ENCODE data around the gene CNN3. TPM values are rescaled to one million over a fixed set of nuclear protein-coding genes. Genes with fewer than 3 reads are reported as not detected.

The CNN3 gene
- total RNA-seq, 1 experiment from 2014 or later, result 260 TPM

GRCh38 chr1:94925561-94926125, 1.3 kb downstream of the CNN3 start:
- no peaks in the 10 kb centered on the region for H3K9me3 ChIP-seq (ENCODE audit: low read depth, low read length, poor library complexity, severe bottlenecking)
- H3K4me3 ChIP-seq (ENCODE audit: low read depth, low read length, poor library complexity, severe bottlenecking), result peak overlapping the region; percentile 61
- no peaks in the 10 kb centered on the region for H3K27me3 ChIP-seq (replicated peaks; ENCODE audit: insufficient read depth, low read depth, low read length, poor library complexity)
- no peaks in the 10 kb centered on the region for H3K36me3 ChIP-seq (ENCODE audit: insufficient read depth, low read length, poor library complexity, severe bottlenecking)
- ChIA-PET POLR2A (ENCODE audit: low non-redundant PET) (interaction anchor here (0.6 kb wide), 1 partner anchor 60 kb away, joined by 4 read pairs; no protein-coding TSS in a partner anchor), CTCF (no interaction called here)
- intact Hi-C loops (cut with micrococcal nuclease; ENCODE audit: unreplicated experiment), result loop anchor here (2.0 to 5.0 kb wide), 3 partner anchors 71 to 97 kb away; no protein-coding TSS in a partner anchor
- no TSS peak for BruUV-seq (replicated peaks)
- H3K27ac ChIP-seq (ENCODE audit: low read depth, low read length, poor library complexity, severe bottlenecking), result peak overlapping the region; percentile 86
- peak; percentile 94 for DNase-seq (ENCODE audit: low spot score)
- H3K4me1 ChIP-seq (ENCODE audit: insufficient read depth, low read length, poor library complexity, severe bottlenecking), result peaks cover 59% of the 10 kb centered on the region
- no peak for TF ChIP-seq EZH2 (IDR thresholded peaks at IDR 0.05; ENCODE audit: borderline replicate concordance, low read depth, low read length, poor library complexity, severe bottlenecking)
- TF ChIP-seq, protein P1, sequence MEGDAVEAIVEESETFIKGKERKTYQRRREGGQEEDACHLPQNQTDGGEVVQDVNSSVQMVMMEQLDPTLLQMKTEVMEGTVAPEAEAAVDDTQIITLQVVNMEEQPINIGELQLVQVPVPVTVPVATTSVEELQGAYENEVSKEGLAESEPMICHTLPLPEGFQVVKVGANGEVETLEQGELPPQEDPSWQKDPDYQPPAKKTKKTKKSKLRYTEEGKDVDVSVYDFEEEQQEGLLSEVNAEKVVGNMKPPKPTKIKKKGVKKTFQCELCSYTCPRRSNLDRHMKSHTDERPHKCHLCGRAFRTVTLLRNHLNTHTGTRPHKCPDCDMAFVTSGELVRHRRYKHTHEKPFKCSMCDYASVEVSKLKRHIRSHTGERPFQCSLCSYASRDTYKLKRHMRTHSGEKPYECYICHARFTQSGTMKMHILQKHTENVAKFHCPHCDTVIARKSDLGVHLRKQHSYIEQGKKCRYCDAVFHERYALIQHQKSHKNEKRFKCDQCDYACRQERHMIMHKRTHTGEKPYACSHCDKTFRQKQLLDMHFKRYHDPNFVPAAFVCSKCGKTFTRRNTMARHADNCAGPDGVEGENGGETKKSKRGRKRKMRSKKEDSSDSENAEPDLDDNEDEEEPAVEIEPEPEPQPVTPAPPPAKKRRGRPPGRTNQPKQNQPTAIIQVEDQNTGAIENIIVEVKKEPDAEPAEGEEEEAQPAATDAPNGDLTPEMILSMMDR (conservative IDR thresholded peaks at IDR 0.05; ENCODE audit: low read depth, low read length), result no peak

- BruUV-seq (replicated peaks), result TSS peak; percentile 48
- Histone ChIP-seq H3K27me3 (replicated peaks; ENCODE audit: insufficient read depth, low read depth, low read length, poor library complexity) (no peaks in the 10 kb centered on the region), H3K4me3 (ENCODE audit: low read depth, low read length, poor library complexity, severe bottlenecking) (peak overlapping the region; percentile 61), H3K36me3 (ENCODE audit: insufficient read depth, low read length, poor library complexity, severe bottlenecking) (no peaks in the 10 kb centered on the region), H3K9me3 (ENCODE audit: low read depth, low read length, poor library complexity, severe bottlenecking) (no peaks in the 10 kb centered on the region), H3K27ac (ENCODE audit: low read depth, low read length, poor library complexity, severe bottlenecking) (peak overlapping the region; percentile 86), H3K4me1 (ENCODE audit: insufficient read depth, low read length, poor library complexity, severe bottlenecking) (peaks cover 65% of the 10 kb centered on the region)
- DNase-seq (ENCODE audit: low spot score), result peak; percentile 23
- CTCF ChIA-PET, result no interaction called here
- TF ChIP-seq, protein P1 (conservative IDR thresholded peaks at IDR 0.05; ENCODE audit: low read depth, low read length), result no peak
- TF ChIP-seq EZH2 (IDR thresholded peaks at IDR 0.05; ENCODE audit: borderline replicate concordance, low read depth, low read length, poor library complexity, severe bottlenecking), result no peak
- intact Hi-C loops (cut with micrococcal nuclease; ENCODE audit: unreplicated experiment), result loop anchor here (2.0 to 5.0 kb wide), 3 partner anchors 70 to 97 kb away; no protein-coding TSS in a partner anchor
- POLR2A ChIA-PET (ENCODE audit: low non-redundant PET), result interaction anchor here (0.6 kb wide), 1 partner anchor 60 kb away, joined by 4 read pairs; no protein-coding TSS in a partner anchor
Observed at GRCh38 chr1:94925004-94925403, 1.9 kb downstream of the CNN3 start.

GRCh38 chr1:94922761-94923331, 4.1 kb downstream of the CNN3 start:
- H3K27me3 ChIP-seq (replicated peaks; ENCODE audit: insufficient read depth, low read depth, low read length, poor library complexity), result no peaks in the 10 kb centered on the region
- peaks cover 58% of the 10 kb centered on the region for H3K4me1 ChIP-seq (ENCODE audit: insufficient read depth, low read length, poor library complexity, severe bottlenecking)
- ChIA-PET CTCF (no interaction called here), POLR2A (ENCODE audit: low non-redundant PET) (no interaction called here)
- H3K9me3 ChIP-seq (ENCODE audit: low read depth, low read length, poor library complexity, severe bottlenecking), result no peaks in the 10 kb centered on the region
- no peaks in the 10 kb centered on the region for H3K36me3 ChIP-seq (ENCODE audit: insufficient read depth, low read length, poor library complexity, severe bottlenecking)
- H3K27ac ChIP-seq (ENCODE audit: low read depth, low read length, poor library complexity, severe bottlenecking), result no peak overlapping the region
- no peak for TF ChIP-seq EZH2 (IDR thresholded peaks at IDR 0.05; ENCODE audit: borderline replicate concordance, low read depth, low read length, poor library complexity, severe bottlenecking)
- intact Hi-C loops (cut with micrococcal nuclease; ENCODE audit: unreplicated experiment), result no loop called here
- DNase-seq (ENCODE audit: low spot score), result no peak
- no TSS peak for BruUV-seq (replicated peaks)
- H3K4me3 ChIP-seq (ENCODE audit: low read depth, low read length, poor library complexity, severe bottlenecking), result no peak overlapping the region
